HCT116 (cell line): ENCODE results near the gene RAC2. TPM values are rescaled to one million over a fixed set of nuclear protein-coding genes. Genes with fewer than 3 reads are reported as not detected.

Experiments used
- ATAC-seq: fragments of 200-7000 bp; cut with Tn5 transposase; 2 replicates; pipeline ENCODE4 v1.9.1; 2020; ENCODE audit warnings: mild to moderate bottlenecking, moderate library complexity
- BruUV-seq: library from RNA; stranded (reverse); fragments of 400-500 nt; replicated peaks from 2 replicates; lab custom pipeline; 2021; lab: Mats Ljungman, UMichigan
- CTCF ChIA-PET: fragments of 300-600 bp; sonication (Branson Sonifier 250); formaldehyde crosslinking; loops from one replicate; lab custom pipeline; 2021; ENCODE audit warnings: antibody characterized with exemption; lab: Charles Lee
- POLR2A ChIA-PET: fragments of 300-600, 350-600 bp; sonication (Branson Sonifier 250); formaldehyde crosslinking; loops from one replicate; lab custom pipeline; 2021; ENCODE audit warnings: antibody characterized with exemption; lab: Charles Lee
- RAD21 ChIA-PET, 2 experiments: fragments of 300-600 bp; sonication (Branson Sonifier 250); formaldehyde crosslinking; loops; one replicate each; lab custom pipeline; 2023; ENCODE audit warnings: low total read pairs in 2 of 2; ENCODE audit not compliant: uncharacterized antibody in 2 of 2, unreplicated experiment in 2 of 2, low non-redundant PET in 1 of 2; lab: Charles Lee
- DNase-seq: peaks from one replicate; pipeline ENCODE4 v3.0.0-alpha.2; 2010; ENCODE audit warnings: low read depth, low spot score
- H2AFZ ChIP-seq: fragments of 200-600 bp; shearing (Covaris generic), sonication (generic); 2 replicates; pipeline ENCODE4 v1.6.1; 2017; ENCODE audit warnings: low read depth, mixed run types, mixed read lengths, antibody characterized with exemption, low read length; ENCODE audit not compliant: poor library complexity, severe bottlenecking
- H3K27ac ChIP-seq: 2 replicates; pipeline ENCODE4 v1.5.1; 2012; ENCODE audit warnings: low read depth, low read length
- H3K27me3 ChIP-seq: fragments of 200-600 bp; sonication (generic); 2 replicates; pipeline ENCODE4 v1.6.1; 2016; ENCODE audit warnings: mixed run types, low read length, mixed read lengths; ENCODE audit not compliant: insufficient read depth
- H3K36me3 ChIP-seq, 2 experiments: fragments of 200-500 bp in 1 of 2; fragments of 200-600 bp in 1 of 2; sonication (Bioruptor generic) in 1 of 2; sonication (generic) in 1 of 2; 2 replicates each; pipeline versions ENCODE4 v1.5.1 to v1.6.1; 2014 to 2016; ENCODE audit warnings: low read length in 2 of 2, inconsistent platforms in 1 of 2, mixed read lengths in 1 of 2, mixed run types in 1 of 2; ENCODE audit not compliant: insufficient read depth in 2 of 2, control insufficient read depth in 1 of 2
- H3K4me1 ChIP-seq, 2 experiments: fragments of 200-600 bp in 1 of 2; sonication (generic) in 1 of 2; 2 replicates each; pipeline versions ENCODE4 v1.5.1 to v1.6.1; 2012 to 2017; ENCODE audit warnings: low read length in 2 of 2, inconsistent platforms in 1 of 2, mild to moderate bottlenecking in 1 of 2, mixed read lengths in 1 of 2, mixed run types in 1 of 2, moderate library complexity in 1 of 2; ENCODE audit not compliant: insufficient read depth in 2 of 2, control insufficient read depth in 1 of 2
- H3K4me2 ChIP-seq: fragments of 200-600 bp; sonication (generic); 2 replicates; pipeline ENCODE4 v1.6.1; 2017; ENCODE audit warnings: mixed run types, low read length, mixed read lengths
- H3K4me3 ChIP-seq, 2 experiments: fragments of 200-600 bp in 1 of 2; sonication (generic) in 1 of 2; replicated peaks in 1 of 2; 2 replicates each; pipeline ENCODE4 v1.5.1; 2011 to 2016; ENCODE audit warnings: low read length in 2 of 2, control low read depth in 1 of 2, low read depth in 1 of 2, mild to moderate bottlenecking in 1 of 2, mixed read lengths in 1 of 2, mixed run types in 1 of 2
- H3K79me2 ChIP-seq: fragments of 200-600 bp; sonication (generic); 2 replicates; pipeline ENCODE4 v1.6.1; 2017; ENCODE audit warnings: mild to moderate bottlenecking, mixed run types, low read length, moderate library complexity, mixed read lengths; ENCODE audit not compliant: insufficient read depth
- H3K9ac ChIP-seq: fragments of 200-600 bp; sonication (generic); 2 replicates; pipeline ENCODE4 v1.6.1; 2016; ENCODE audit warnings: low read length, mixed read lengths
- H3K9me2 ChIP-seq: fragments of 200-600 bp; sonication (generic), shearing (Covaris generic); 2 replicates; pipeline ENCODE4 v1.6.1; 2017; ENCODE audit warnings: mixed run types, mild to moderate bottlenecking, moderate library complexity; ENCODE audit not compliant: insufficient read depth
- H3K9me3 ChIP-seq, 2 experiments: fragments of 200-500 bp in 1 of 2; fragments of 200-600 bp in 1 of 2; sonication (Bioruptor generic) in 1 of 2; sonication (generic) in 1 of 2; 2 replicates each; pipeline ENCODE4 v1.6.1; 2014 to 2017; ENCODE audit warnings: low read length in 2 of 2, mixed read lengths in 2 of 2, inconsistent platforms in 1 of 2, low read depth in 1 of 2, mild to moderate bottlenecking in 1 of 2, mixed run types in 1 of 2, moderate library complexity in 1 of 2; ENCODE audit not compliant: control insufficient read depth in 1 of 2, insufficient read depth in 1 of 2
- H4K20me1 ChIP-seq: fragments of 200-600 bp; sonication (generic), shearing (Covaris generic); 2 replicates; pipeline ENCODE4 v1.6.1; 2017; ENCODE audit warnings: mixed run types, mild to moderate bottlenecking, moderate library complexity; ENCODE audit not compliant: insufficient read depth
- ELF1 ChIP-seq: IDR thresholded peaks from 2 replicates; pipeline ENCODE4 v1.6.1; 2012; ENCODE audit warnings: low read depth, borderline replicate concordance
- EZH2 ChIP-seq: fragments of 200-600 bp; sonication (generic); IDR thresholded peaks from 2 replicates; pipeline ENCODE4 v1.6.1; 2017; ENCODE audit warnings: antibody characterized with exemption, mixed run types
- ZNF274 ChIP-seq: fragments of 200-500 bp; sonication (Bioruptor generic); IDR thresholded peaks from 2 replicates; pipeline ENCODE4 v1.6.1; 2014; ENCODE audit warnings: mild to moderate bottlenecking, low read depth, low read length, inconsistent platforms
- intact Hi-C: fragments of 100-400 bp; cut with micrococcal nuclease; formaldehyde crosslinking; loops from 2 replicates; pipeline ENCODE4 v1.10.0; 2022
- total RNA-seq: library from RNA; stranded (reverse); gene quantifications from one replicate; pipeline ENCODE4 v1.2.1, GENCODE V29; 2021; ENCODE audit not compliant: unreplicated experiment
- TF ChIP-seq, protein P1 (sequence below): IDR thresholded peaks from 2 replicates; pipeline ENCODE4 v1.6.1; 2012
- TF ChIP-seq, protein P2 (sequence below), 3 experiments: fragments of 200-600 bp in 1 of 3; sonication (generic) in 1 of 3; IDR thresholded peaks in 2 of 3; conservative IDR thresholded peaks in 1 of 3; 2 replicates each; pipeline ENCODE4 v1.5.1; 2012 to 2017; ENCODE audit warnings: low read depth in 2 of 3, low read length in 2 of 3, antibody characterized with exemption in 1 of 3, borderline replicate concordance in 1 of 3, control low read depth in 1 of 3, mild to moderate bottlenecking in 1 of 3, mixed read lengths in 1 of 3, mixed run types in 1 of 3, moderate library complexity in 1 of 3; ENCODE audit not compliant: insufficient read depth in 1 of 3
- TF ChIP-seq, protein P3 (sequence below): IDR thresholded peaks from 2 replicates; pipeline ENCODE4 v1.6.1; 2012

RAC2 gene
- total RNA-seq, 1 experiment from 2014 or later, result 62.0 TPM

DNA sequence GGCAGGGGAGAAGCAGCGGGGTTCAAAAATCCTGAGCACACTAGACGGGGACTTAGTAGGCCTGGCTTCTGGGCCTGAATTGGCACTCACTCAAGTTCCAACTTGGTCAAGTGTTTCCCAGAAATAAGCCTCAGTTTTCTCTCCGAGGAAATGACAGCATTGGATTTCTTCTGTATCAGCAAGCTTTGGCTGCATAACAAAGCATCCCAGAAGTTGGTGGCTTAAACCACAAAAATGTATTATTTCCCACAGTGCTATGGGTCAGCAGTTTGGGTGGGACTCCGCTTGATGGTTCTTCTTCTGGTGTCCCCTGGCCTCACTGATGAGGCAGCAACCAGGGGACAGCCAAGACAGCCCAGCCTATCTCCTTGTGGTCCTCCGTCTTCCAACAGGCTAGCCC, 36.6 kb upstream of the RAC2 start:
- Histone ChIP-seq H3K4me3 (no peak overlapping the region), H3K9me2 (no peaks in the 10 kb centered on the region), H3K36me3 (no peaks in the 10 kb centered on the region), H3K27me3 (no peaks in the 10 kb centered on the region), H3K79me2 (no peaks in the 10 kb centered on the region), H3K4me1 (peaks cover 19 to 40% of the 10 kb centered on the region in 2 experiments), H3K9me3 (peaks cover 0 to 5% of the 10 kb centered on the region in 2 experiments; a peak in 1 of 4 replicates), H3K9ac (no peak overlapping the region), H3K27ac (no peak overlapping the region), H3K4me2 (no peak overlapping the region), H2AFZ (no peak overlapping the region), H4K20me1 (no peaks in the 10 kb centered on the region)
- POLR2A ChIA-PET, result no interaction called here
- no peak for ATAC-seq
- RAD21 ChIA-PET, result no interaction called here
- intact Hi-C loops, result no loop called here
- TF ChIP-seq, protein P1, sequence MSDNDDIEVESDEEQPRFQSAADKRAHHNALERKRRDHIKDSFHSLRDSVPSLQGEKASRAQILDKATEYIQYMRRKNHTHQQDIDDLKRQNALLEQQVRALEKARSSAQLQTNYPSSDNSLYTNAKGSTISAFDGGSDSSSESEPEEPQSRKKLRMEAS, result no peak
- TF ChIP-seq, protein P2, sequence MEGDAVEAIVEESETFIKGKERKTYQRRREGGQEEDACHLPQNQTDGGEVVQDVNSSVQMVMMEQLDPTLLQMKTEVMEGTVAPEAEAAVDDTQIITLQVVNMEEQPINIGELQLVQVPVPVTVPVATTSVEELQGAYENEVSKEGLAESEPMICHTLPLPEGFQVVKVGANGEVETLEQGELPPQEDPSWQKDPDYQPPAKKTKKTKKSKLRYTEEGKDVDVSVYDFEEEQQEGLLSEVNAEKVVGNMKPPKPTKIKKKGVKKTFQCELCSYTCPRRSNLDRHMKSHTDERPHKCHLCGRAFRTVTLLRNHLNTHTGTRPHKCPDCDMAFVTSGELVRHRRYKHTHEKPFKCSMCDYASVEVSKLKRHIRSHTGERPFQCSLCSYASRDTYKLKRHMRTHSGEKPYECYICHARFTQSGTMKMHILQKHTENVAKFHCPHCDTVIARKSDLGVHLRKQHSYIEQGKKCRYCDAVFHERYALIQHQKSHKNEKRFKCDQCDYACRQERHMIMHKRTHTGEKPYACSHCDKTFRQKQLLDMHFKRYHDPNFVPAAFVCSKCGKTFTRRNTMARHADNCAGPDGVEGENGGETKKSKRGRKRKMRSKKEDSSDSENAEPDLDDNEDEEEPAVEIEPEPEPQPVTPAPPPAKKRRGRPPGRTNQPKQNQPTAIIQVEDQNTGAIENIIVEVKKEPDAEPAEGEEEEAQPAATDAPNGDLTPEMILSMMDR (IDR thresholded peaks at IDR 0.05 in 2 of 3, conservative IDR thresholded peaks at IDR 0.05 in 1 of 3; ENCODE audit: borderline replicate concordance in 1 of 3, insufficient read depth in 1 of 3, low read depth in 2 of 3, low read length in 2 of 3), result no peak
- TF ChIP-seq, protein P3, sequence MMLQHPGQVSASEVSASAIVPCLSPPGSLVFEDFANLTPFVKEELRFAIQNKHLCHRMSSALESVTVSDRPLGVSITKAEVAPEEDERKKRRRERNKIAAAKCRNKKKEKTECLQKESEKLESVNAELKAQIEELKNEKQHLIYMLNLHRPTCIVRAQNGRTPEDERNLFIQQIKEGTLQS, result no peak
- TF ChIP-seq EZH2 (no peak), ELF1 (no peak), ZNF274 (no peak)
- no TSS peak for BruUV-seq
- DNase-seq, result no peak
- CTCF ChIA-PET, result no interaction called here
